Measurements from ENCODE around the gene KDM5B.

DNA sequence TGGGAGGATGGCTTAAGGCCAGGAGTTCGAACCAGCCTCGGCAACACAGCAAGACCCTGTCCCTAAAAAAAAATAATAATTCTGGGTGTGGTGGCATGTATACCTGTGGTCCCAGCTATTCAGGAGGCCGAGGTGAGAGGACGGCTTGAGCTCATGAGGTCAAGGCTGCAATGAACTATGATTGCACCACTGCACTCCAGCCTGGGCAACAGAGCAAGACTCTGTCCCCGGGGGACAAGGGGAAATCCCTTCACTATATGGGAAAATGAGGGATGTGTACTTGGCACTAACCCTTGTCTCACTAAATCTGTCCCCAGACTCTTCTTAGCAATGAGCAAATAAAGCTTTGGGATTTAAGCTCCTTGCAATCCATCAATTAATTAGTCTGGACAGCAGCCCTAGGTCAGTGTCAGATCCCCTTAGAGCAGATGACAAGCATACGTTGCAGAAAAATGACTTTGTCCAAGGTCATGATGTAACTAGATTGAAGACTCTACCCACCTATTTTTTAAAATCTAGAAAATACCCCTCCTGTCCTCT is 9.4 kb downstream of the KDM5B start:
- TF ChIP-seq, protein P1, sequence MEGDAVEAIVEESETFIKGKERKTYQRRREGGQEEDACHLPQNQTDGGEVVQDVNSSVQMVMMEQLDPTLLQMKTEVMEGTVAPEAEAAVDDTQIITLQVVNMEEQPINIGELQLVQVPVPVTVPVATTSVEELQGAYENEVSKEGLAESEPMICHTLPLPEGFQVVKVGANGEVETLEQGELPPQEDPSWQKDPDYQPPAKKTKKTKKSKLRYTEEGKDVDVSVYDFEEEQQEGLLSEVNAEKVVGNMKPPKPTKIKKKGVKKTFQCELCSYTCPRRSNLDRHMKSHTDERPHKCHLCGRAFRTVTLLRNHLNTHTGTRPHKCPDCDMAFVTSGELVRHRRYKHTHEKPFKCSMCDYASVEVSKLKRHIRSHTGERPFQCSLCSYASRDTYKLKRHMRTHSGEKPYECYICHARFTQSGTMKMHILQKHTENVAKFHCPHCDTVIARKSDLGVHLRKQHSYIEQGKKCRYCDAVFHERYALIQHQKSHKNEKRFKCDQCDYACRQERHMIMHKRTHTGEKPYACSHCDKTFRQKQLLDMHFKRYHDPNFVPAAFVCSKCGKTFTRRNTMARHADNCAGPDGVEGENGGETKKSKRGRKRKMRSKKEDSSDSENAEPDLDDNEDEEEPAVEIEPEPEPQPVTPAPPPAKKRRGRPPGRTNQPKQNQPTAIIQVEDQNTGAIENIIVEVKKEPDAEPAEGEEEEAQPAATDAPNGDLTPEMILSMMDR (IDR thresholded peaks at IDR 0.05 in 2 of 3, conservative IDR thresholded peaks at IDR 0.05 in 1 of 3; ENCODE audit: borderline replicate concordance in 1 of 3, insufficient read depth in 1 of 3, low read depth in 2 of 3, low read length in 2 of 3), result no peak
- TF ChIP-seq ZFX (IDR thresholded peaks at IDR 0.05) (no peak), EZH2phosphoT487 (IDR thresholded peaks at IDR 0.05; ENCODE audit: borderline replicate concordance) (no peak), YY1 (IDR thresholded peaks at IDR 0.05; ENCODE audit: extremely low read depth, insufficient replicate concordance, low read depth, low read length) (no peak)

All from HCT116 (cell line).